ENCODE measurements around the gene STRBP. TPM values are rescaled to one million over a fixed set of nuclear protein-coding genes. Genes with fewer than 3 reads are reported as not detected.
"Not testable (repeated sequence)": the region's sequence is repeated elsewhere in the genome, so short reads cannot be mapped to it uniquely, and the experiment has no call there.

Gene STRBP
- total and polyA plus RNA-seq, 9 donors = 4.9 to 18.8 (median 11.2) TPM

GRCh38 chr9:123201083-123201482, 67.3 kb downstream of the STRBP start:
- no peak overlapping the region for H3K27ac ChIP-seq
- no peak overlapping the region for H3K4me3 ChIP-seq
- no peak for DNase-seq
- H3K9me3 ChIP-seq = no peaks in the 10 kb centered on the region
- intact Hi-C loops (cut with DNase I) = no loop called here
- no peaks in the 10 kb centered on the region for H3K4me1 ChIP-seq (ENCODE audit: insufficient read depth)
- no peak for TF ChIP-seq EP300 (IDR thresholded peaks at IDR 0.05)
- TF ChIP-seq POLR2A (IDR thresholded peaks at IDR 0.05) = no peak
- TF ChIP-seq CTCF (IDR thresholded peaks at IDR 0.05) = no peak
- H3K27me3 ChIP-seq = no peaks in the 10 kb centered on the region
- WGBS, 3 donors = 71 to 100% (median 98%) methylated on average over 2 of the region's 2 CpGs
- H3K36me3 ChIP-seq = no peaks in the 10 kb centered on the region

GRCh38 chr9:123200469-123200868, 67.9 kb downstream of the STRBP start:
- H3K4me1 ChIP-seq (ENCODE audit: insufficient read depth); H3K4me3 ChIP-seq; H3K9me3 ChIP-seq; H3K36me3 ChIP-seq; H3K27me3 ChIP-seq; DNase-seq; intact Hi-C loops (cut with DNase I); H3K27ac ChIP-seq: not testable (repeated sequence)
- 94 to 98% (median 97%) methylated on average over 13 of the region's 13 CpGs for WGBS, 3 donors

GRCh38 chr9:123196124-123196523, 72.3 kb downstream of the STRBP start:
- Histone ChIP-seq H3K27ac (no peak overlapping the region), H3K4me1 (ENCODE audit: insufficient read depth) (no peaks in the 10 kb centered on the region), H3K27me3 (no peaks in the 10 kb centered on the region), H3K4me3 (no peak overlapping the region), H3K9me3 (no peaks in the 10 kb centered on the region), H3K36me3 (no peaks in the 10 kb centered on the region)
- intact Hi-C loops (cut with DNase I) = no loop called here
- DNase-seq = no peak
- 96 to 100% (median 97%) methylated on average over 1 of the region's 1 CpG for WGBS, 3 donors
- TF ChIP-seq EP300 (IDR thresholded peaks at IDR 0.05) (no peak), POLR2A (IDR thresholded peaks at IDR 0.05) (no peak), CTCF (IDR thresholded peaks at IDR 0.05) (no peak)

- no peaks in the 10 kb centered on the region for H3K27me3 ChIP-seq
- 90 to 95% (median 91%) methylated on average over 1 of the region's 1 CpG for whole genome bisulfite sequencing, 3 donors
- no peaks in the 10 kb centered on the region for H3K36me3 ChIP-seq
- TF ChIP-seq POLR2A (IDR thresholded peaks at IDR 0.05) (no peak), EP300 (IDR thresholded peaks at IDR 0.05) (no peak), CTCF (IDR thresholded peaks at IDR 0.05) (no peak)
- H3K27ac ChIP-seq = no peak overlapping the region
- DNase-seq = no peak
- H3K4me1 ChIP-seq (ENCODE audit: insufficient read depth) = no peaks in the 10 kb centered on the region
- no peaks in the 10 kb centered on the region for H3K9me3 ChIP-seq
- intact Hi-C loops (cut with DNase I) = no loop called here
- no peak overlapping the region for H3K4me3 ChIP-seq
These were observed 74.4 kb downstream of the STRBP start for GRCh38 chr9:123194023-123194422.

GRCh38 chr9:123191680-123192079, 76.7 kb downstream of the STRBP start:
- 86 to 87% (median 86%) methylated on average over 1 of the region's 1 CpG for WGBS, 3 donors

More at GRCh38 chr9:123191680-123192079, 76.7 kb downstream of the STRBP start:
- no peak overlapping the region for H3K27ac ChIP-seq
- no peak overlapping the region for H3K4me3 ChIP-seq
- intact Hi-C loops (cut with DNase I) = no loop called here
- no peak for TF ChIP-seq EP300 (IDR thresholded peaks at IDR 0.05)
- TF ChIP-seq CTCF (IDR thresholded peaks at IDR 0.05) = no peak
- TF ChIP-seq POLR2A (IDR thresholded peaks at IDR 0.05) = no peak
- H3K4me1 ChIP-seq (ENCODE audit: insufficient read depth) = no peaks in the 10 kb centered on the region
- H3K9me3 ChIP-seq = no peaks in the 10 kb centered on the region
- no peaks in the 10 kb centered on the region for H3K36me3 ChIP-seq
- H3K27me3 ChIP-seq = no peaks in the 10 kb centered on the region
- no peak for DNase-seq
